Muscle layer of colon (tissue), 2 donors: ENCODE measurements around the gene OPCML.

Source experiments
- H3K27ac ChIP-seq: one replicate; pipeline ENCODE4 v1.7.0; 2013; ENCODE audit warnings: low read depth, mild to moderate bottlenecking, low read length, moderate library complexity
- H3K27me3 ChIP-seq, 2 donors: one replicate each; pipeline ENCODE4 v1.7.0; 2013; ENCODE audit warnings: low read length in 2 of 2, mild to moderate bottlenecking in 2 of 2; ENCODE audit not compliant: insufficient read depth in 2 of 2, control insufficient read depth in 1 of 2
- H3K36me3 ChIP-seq: one replicate; pipeline ENCODE4 v1.7.0; 2013; ENCODE audit warnings: mild to moderate bottlenecking, low read length; ENCODE audit not compliant: insufficient read depth
- H3K4me1 ChIP-seq: one replicate; pipeline ENCODE4 v1.7.0; 2013; ENCODE audit warnings: mild to moderate bottlenecking, low read length; ENCODE audit not compliant: insufficient read depth
- H3K4me3 ChIP-seq, 2 donors: one replicate each; pipeline ENCODE4 v1.7.0; 2013; ENCODE audit warnings: low read length in 2 of 2, low read depth in 1 of 2, mild to moderate bottlenecking in 1 of 2, moderate library complexity in 1 of 2
- H3K9ac ChIP-seq: one replicate; pipeline ENCODE4 v1.7.0; 2013; ENCODE audit warnings: low read length
- H3K9me3 ChIP-seq: one replicate; pipeline ENCODE4 v1.7.0; 2013; ENCODE audit warnings: mild to moderate bottlenecking, low read length
- donor health status: abdominal sarcoma.
- donor health status: Adenocarcinoma of cecum.

Gene OPCML

DNA sequence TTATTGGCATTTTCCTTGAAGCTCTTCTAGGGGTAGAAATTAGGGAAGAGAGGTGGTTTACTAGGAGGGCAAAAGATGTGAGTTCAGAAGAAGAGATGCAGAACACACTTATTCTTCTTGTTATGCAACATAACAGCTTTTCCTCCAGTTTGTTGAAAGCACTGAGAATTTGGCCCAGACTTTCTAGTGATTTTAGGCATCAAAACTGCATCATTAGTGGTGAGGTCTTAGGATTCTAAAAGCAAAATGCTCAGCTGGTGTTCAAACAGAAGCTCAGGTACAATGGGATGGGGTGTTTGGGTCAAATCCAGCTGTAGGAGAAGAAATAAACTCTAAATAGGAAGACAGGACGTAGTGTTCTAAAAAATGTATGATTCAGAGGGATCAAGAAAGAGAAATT lies 221.1 kb downstream of the OPCML start:
- H3K4me1 ChIP-seq = no peaks in the 10 kb centered on the region
- no peak overlapping the region for H3K4me3 ChIP-seq
- H3K36me3 ChIP-seq = no peaks in the 10 kb centered on the region
- H3K9ac ChIP-seq = no peak overlapping the region
- H3K27me3 ChIP-seq = no peaks in the 10 kb centered on the region
- H3K9me3 ChIP-seq = no peaks in the 10 kb centered on the region
- no peak overlapping the region for H3K27ac ChIP-seq

DNA sequence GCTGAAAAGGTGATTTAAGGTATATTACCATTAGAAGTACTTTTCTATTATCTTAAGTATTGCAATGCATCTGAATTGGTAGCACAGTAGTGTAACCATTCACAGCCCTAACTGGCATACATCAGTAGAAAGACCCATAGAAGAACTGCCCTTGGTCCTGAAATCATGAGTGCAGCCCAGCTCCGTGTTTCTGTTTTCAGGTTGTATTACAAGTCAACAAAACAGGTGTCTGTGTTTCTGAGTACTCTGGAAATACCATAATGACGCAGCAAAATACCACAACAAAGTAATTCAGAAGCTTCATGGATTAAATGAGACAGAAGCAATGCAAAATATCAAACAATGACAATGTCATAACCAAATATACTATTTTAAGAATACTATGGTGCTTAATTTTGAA lies 226.3 kb downstream of the OPCML start:
- Histone ChIP-seq H3K27ac (no peak overlapping the region), H3K27me3 (no peaks in the 10 kb centered on the region), H3K4me1 (no peaks in the 10 kb centered on the region), H3K4me3 (no peak overlapping the region), H3K36me3 (no peaks in the 10 kb centered on the region), H3K9ac (no peak overlapping the region), H3K9me3 (no peaks in the 10 kb centered on the region)

DNA sequence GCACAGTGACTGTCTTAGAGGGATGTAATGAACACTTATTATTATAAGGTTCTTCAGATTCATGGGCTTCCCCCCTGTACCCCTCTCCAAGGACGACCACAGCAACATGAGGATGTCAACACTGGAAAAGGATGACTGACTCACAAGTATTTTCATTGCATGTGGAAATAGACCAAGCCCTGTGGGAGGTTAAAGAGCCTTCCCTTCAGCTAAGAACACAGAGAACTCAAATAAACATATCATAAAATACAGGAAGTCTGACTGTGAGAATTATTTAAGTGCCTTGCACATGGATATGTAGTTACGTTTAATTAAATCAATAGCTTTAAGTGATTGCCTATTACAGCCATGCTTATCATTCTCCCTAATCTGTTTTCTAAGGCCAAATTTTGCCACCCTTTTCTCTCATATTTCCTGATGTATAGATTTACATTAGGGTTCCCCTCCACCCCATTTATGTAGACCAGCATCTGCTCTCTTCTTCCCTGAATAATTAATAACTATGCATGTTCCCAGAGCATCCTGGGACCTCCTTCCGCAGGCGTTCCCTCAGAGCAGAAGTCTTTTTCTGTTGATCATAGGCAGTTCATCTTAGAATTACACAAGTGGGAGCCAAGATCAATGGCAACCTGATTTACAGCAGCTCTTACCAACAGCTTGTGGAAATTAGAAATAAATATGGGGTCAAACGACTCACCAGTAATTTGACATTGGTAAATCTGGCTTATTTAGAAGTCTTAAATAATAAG lies 226.9 kb downstream of the OPCML start:
- H3K4me3 ChIP-seq = no peak overlapping the region
- H3K27me3 ChIP-seq = no peaks in the 10 kb centered on the region
- no peak overlapping the region for H3K27ac ChIP-seq
- H3K9me3 ChIP-seq = no peaks in the 10 kb centered on the region
- no peaks in the 10 kb centered on the region for H3K4me1 ChIP-seq
- no peaks in the 10 kb centered on the region for H3K36me3 ChIP-seq
- no peak overlapping the region for H3K9ac ChIP-seq

DNA sequence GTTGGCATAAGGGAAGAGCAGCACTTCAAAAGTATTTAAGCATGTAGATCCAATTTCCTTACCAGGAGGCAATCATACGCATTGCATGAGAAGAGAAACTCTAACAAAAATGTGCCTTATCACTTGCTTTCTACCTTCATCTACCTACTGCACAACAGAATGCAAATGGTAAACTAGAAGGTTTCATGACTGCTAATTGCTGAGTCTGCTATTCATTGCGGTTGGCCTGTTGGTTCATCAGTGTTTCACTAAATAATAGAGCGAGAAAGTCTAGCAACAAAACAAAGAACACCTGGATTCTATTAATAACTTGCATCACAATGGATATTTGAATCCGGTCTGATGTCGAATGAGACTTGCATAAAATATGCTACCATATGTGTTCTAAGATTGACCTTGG lies 229.0 kb downstream of the OPCML start:
- Histone ChIP-seq H3K4me3 (no peak overlapping the region), H3K9me3 (no peaks in the 10 kb centered on the region), H3K27ac (no peak overlapping the region), H3K27me3 (no peaks in the 10 kb centered on the region), H3K9ac (no peak overlapping the region), H3K4me1 (no peaks in the 10 kb centered on the region), H3K36me3 (no peaks in the 10 kb centered on the region)

DNA sequence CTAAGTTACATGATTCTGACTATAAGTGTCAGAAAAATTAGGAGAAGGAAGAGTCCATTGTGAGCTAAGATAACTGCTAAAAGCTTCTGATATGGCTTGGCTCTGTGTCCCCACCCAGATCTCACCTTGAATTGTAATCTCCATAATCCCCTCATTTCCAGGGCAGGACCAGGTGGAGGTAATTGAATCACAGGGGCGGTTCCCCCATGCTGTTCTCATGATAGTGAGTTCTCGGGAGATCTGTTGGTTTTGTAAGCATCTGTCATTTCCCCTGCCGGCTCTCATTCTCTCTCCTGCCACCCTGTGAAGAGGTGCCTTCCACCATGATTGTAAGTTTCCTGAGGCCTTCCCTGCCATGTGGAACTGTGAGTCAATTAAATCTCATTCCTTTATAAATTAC lies 230.2 kb downstream of the OPCML start:
- H3K4me1 ChIP-seq = no peaks in the 10 kb centered on the region
- H3K27ac ChIP-seq = no peak overlapping the region

DNA sequence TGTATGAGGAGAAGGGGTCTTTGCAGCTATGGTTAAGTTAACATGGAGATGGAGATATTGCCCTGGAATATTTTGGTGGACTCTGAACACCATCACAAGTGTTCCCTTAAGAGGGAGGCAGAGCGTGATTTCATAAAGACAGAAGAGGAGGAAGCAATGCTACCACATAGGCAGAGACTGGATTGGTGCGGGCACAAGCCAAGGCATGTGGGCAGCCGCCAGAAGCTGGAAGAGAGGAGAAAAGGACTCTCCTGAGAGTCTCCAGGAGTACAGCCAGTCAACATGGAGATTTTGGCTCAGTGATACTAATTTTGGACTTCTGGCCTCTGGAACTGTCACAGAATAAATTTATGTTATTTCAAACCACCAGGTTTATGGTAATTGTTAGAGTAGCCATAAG lies 231.6 kb downstream of the OPCML start:
- H3K27me3 ChIP-seq = no peaks in the 10 kb centered on the region
- H3K9me3 ChIP-seq = no peaks in the 10 kb centered on the region
- H3K27ac ChIP-seq = no peak overlapping the region
- no peak overlapping the region for H3K4me3 ChIP-seq
- H3K4me1 ChIP-seq = no peaks in the 10 kb centered on the region
- H3K9ac ChIP-seq = no peak overlapping the region
- no peaks in the 10 kb centered on the region for H3K36me3 ChIP-seq

More for the DNA sequence above, 230.2 kb downstream of the OPCML start:
- Histone ChIP-seq H3K9me3 (no peaks in the 10 kb centered on the region), H3K36me3 (no peaks in the 10 kb centered on the region), H3K9ac (no peak overlapping the region), H3K4me3 (no peak overlapping the region), H3K27me3 (no peaks in the 10 kb centered on the region)

DNA sequence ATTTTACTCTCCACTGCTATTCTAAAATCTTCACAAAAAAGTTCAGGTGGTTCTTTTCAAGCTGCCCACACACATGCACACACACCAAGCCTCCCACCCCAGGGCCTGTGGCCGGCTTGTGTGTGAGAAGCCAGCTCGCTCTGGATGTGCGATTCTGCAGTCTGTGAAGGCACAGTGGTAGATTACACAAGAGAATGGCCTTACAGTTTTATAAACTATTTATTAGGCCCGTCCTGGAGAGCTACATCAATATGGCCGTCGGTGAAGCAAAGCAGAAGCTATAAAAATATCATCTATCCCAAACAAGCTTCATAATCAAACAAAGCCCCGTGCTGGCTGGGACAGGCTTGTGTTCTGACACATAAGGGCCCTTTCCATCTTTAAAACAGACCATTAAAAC lies 240.5 kb downstream of the OPCML start:
- Histone ChIP-seq H3K4me1 (peaks cover 19% of the 10 kb centered on the region), H3K36me3 (no peaks in the 10 kb centered on the region), H3K4me3 (no peak overlapping the region), H3K9me3 (no peaks in the 10 kb centered on the region), H3K9ac (no peak overlapping the region), H3K27ac (no peak overlapping the region), H3K27me3 (peaks cover 0 to 13% of the 10 kb centered on the region in 2 donors)

DNA sequence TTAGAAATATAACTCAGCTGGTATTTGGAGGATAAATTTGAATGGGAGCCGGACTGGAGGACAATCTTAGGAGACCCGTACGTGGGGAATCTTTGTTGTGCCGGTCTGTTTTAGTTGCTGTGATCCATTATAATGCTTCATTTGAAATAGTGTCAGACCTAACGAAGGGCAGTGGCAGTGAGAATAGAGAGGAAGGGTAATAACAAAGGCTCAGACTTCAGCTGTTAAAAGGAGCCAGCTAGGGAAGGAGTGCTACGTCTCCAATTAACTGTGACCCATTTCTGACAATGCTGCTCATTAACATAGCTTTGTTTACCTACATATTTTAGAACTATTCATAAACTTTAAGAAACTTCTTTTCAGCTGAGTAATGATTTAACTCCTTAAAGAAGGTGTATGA lies 246.9 kb downstream of the OPCML start:
- Histone ChIP-seq H3K4me1 (no peaks in the 10 kb centered on the region), H3K9ac (no peak overlapping the region), H3K27ac (no peak overlapping the region), H3K36me3 (no peaks in the 10 kb centered on the region), H3K27me3 (peaks cover 0 to 1% of the 10 kb centered on the region in 2 donors), H3K4me3 (no peak overlapping the region), H3K9me3 (no peaks in the 10 kb centered on the region)

DNA sequence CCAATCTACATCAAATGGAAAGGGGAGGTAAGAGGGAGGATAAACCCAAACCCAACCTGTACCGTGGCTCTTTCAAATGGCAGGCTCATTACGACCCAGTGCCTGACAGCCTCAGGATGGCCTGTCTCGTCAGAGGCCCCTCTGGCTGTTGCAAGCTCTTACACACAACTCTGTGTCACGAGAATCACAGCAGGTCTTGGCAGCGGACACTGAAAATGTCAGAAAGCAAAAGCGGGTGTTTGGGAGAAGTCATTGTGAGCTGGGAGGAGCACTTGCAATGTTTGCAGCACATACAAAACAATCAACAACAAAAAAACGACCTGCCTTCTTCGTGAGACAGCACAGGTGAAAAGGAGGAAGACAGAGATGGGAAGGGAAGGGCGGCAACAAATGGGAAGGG lies 248.1 kb downstream of the OPCML start:
- Histone ChIP-seq H3K9ac (no peak overlapping the region), H3K4me3 (no peak overlapping the region), H3K9me3 (no peaks in the 10 kb centered on the region), H3K36me3 (no peaks in the 10 kb centered on the region), H3K27ac (no peak overlapping the region), H3K4me1 (no peaks in the 10 kb centered on the region), H3K27me3 (peaks cover 0 to 13% of the 10 kb centered on the region in 2 donors)

DNA sequence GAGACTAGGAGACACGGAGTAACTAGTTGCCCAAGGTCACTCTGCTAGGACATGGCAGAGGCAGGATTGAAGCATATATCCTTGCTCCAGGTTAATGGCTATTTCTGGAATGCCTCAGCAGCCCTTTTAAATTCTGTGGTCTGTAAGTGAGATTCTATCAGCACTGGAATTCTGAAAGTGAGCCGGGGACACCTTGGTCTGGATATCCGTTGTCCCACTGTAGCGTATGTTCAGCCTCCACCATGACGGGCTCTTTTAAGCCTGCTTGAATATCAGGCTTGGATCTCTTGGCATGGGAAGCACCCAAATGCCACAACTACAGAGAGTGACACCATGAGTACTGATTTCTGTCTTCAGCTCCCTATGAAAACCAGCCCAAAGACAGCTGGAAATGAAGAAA lies 254.4 kb downstream of the OPCML start:
- H3K9ac ChIP-seq = no peak overlapping the region
- no peak overlapping the region for H3K4me3 ChIP-seq
- peaks cover 0 to 13% of the 10 kb centered on the region in 2 donors for H3K27me3 ChIP-seq
- no peaks in the 10 kb centered on the region for H3K9me3 ChIP-seq
- no peak overlapping the region for H3K27ac ChIP-seq
- H3K36me3 ChIP-seq = no peaks in the 10 kb centered on the region
- no peaks in the 10 kb centered on the region for H3K4me1 ChIP-seq

DNA sequence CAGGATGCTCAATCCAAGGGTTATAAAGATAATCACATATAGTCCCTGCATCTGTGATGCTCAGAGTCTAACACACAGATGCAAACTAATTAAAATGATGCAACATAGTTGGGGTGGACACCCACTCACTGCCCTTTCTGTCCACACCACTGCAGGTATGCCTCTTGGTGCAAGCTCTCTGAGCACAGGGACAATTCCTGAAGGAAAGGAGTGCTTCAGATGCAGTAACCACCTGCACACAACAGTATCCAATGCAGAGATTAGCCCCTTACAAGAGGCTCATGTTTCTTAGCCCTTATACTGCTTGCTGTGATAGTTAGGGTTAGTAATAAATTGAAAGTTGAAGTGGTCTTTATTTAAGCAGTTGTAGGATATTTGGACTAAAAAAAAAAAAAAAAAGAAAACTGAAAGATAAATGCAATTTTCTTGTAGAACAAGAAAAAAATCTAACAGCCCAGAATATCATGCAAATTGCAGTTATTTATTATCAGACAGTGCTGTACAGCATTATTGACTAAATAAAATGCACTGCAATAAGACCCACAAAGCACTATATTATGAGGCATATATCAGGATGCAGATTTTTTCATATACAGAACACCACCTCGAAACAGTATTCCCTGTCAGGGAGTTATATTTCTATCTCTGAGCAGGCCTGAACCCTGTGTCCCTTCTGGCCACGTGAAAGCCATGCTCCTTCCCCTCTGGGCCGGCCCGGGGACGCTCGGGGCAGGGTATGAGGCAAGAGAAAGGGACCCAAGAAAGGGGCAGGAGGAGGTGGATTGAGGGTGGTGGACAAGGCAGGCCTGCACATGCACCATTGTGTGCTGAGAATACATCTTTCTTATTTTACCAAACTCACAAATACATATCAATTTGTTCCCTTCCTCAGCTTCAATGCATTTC lies 260.2 kb downstream of the OPCML start:
- H3K36me3 ChIP-seq = no peaks in the 10 kb centered on the region
- H3K27ac ChIP-seq = no peak overlapping the region

More for the DNA sequence above, 260.2 kb downstream of the OPCML start:
- H3K27me3 ChIP-seq = no peaks in the 10 kb centered on the region
- H3K4me3 ChIP-seq = no peak overlapping the region
- H3K9ac ChIP-seq = no peak overlapping the region
- no peaks in the 10 kb centered on the region for H3K4me1 ChIP-seq
- H3K9me3 ChIP-seq = no peaks in the 10 kb centered on the region
